ENCODE data around the gene AQP6.

Gene AQP6
- 0 to 0.24 (median 0.03) reads per million in 18 experiments for total RNA-seq

- no peak for DNase-seq
Measured at GRCh38 chr12:49972641-49973360, at the start of gene AQP6. AQP6 (plus strand) TSS chr12:49972947; CDS start chr12:49973174, 227 bp downstream.

GRCh38 chr12:49923035-49923644 is 49.6 kb upstream of the AQP6 start:
- DNase-seq, result no peak

GRCh38 chr12:49923880-49924556 is 48.7 kb upstream of the AQP6 start:
- no peak for DNase-seq

GRCh38 chr12:49924628-49925246 is 48.0 kb upstream of the AQP6 start:
- DNase-seq, result no peak

- peak; percentile 70 to 78 for DNase-seq
Measured at GRCh38 chr12:49925433-49926204, 47.1 kb upstream of the AQP6 start.

GRCh38 chr12:49928471-49928870 is 44.3 kb upstream of the AQP6 start:
- DNase-seq, result no peak

GRCh38 chr12:49929581-49929980 is 43.2 kb upstream of the AQP6 start:
- no peak for DNase-seq

- DNase-seq, result peak; percentile 69 to 72
Measured at GRCh38 chr12:49930515-49931288, 42.0 kb upstream of the AQP6 start.

- no peak for DNase-seq
Measured at GRCh38 chr12:49932023-49932422, 40.7 kb upstream of the AQP6 start.

GRCh38 chr12:49932533-49933130 is 40.1 kb upstream of the AQP6 start:
- no peak for DNase-seq

- DNase-seq, result no peak
Measured at GRCh38 chr12:49933796-49934195, 39.0 kb upstream of the AQP6 start.

GRCh38 chr12:49934505-49934904 is 38.2 kb upstream of the AQP6 start:
- no peak for DNase-seq

- DNase-seq, result no peak
Measured at GRCh38 chr12:49936925-49937324, 35.8 kb upstream of the AQP6 start.

- no peak for DNase-seq
Measured at GRCh38 chr12:49937639-49938300, 35.0 kb upstream of the AQP6 start.

- no peak for DNase-seq
Measured at GRCh38 chr12:49939307-49939706, 33.4 kb upstream of the AQP6 start.

- no peak for DNase-seq
Measured at GRCh38 chr12:49939707-49940106, 33.0 kb upstream of the AQP6 start.

GRCh38 chr12:49941556-49942511 is 30.9 kb upstream of the AQP6 start:
- DNase-seq, result no peak

- no peak for DNase-seq
Measured at GRCh38 chr12:49942512-49942893, 30.2 kb upstream of the AQP6 start.

GRCh38 chr12:49942921-49943624 is 29.7 kb upstream of the AQP6 start:
- DNase-seq, result no peak
